SKM-1 (cell line): ENCODE results near the gene UBQLN3.

Experiments used
- DNase-seq: peaks from one replicate; lab custom pipeline; 2025; ENCODE audit not compliant: unreplicated experiment; lab: John Stamatoyannopoulos, UW

Gene UBQLN3

DNA sequence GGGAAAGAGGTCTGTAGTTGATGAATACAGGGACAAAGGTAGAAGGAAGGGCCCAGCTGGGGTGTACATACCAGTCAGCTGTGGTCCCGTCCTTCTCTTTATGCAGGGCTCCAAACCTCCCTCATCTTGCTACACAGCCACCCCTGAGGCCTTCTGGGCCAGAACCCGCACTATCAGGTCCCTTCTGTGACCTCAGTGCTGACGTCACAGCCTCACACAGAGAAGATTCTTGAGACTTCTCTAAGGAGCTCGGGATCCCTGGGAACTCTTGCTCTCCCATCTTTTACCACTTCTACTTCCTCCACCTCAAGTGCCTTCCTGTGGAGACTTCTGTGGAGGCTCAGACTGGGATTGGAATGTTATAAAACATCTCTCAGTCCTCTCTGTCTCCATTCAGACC, at the start of gene UBQLN3:
TSS of gene UBQLN3 (minus strand) at position 155 of the 400 bp plus-strand sequence. CDS start 399 bp downstream, outside the sequence.
- DNase-seq = no peak

DNA sequence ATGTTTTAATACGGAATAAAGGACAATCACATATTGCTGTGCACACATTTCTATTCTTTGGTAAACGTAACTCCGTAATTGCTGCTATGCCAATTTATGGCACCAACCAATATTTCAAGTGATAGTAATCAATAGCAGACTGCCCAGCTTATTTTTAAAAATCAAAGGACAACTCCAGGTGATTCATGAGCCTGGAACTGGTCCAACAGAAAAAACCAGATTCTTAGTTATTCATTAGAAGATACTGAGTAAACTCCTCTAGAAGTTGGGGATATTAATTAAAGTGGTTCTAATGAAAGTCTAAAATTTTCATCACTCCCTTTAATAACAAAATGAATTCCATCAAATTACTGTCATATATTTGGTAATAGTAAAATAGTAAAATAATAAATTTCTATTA, 48.0 kb upstream of the UBQLN3 start:
- DNase-seq = no peak

DNA sequence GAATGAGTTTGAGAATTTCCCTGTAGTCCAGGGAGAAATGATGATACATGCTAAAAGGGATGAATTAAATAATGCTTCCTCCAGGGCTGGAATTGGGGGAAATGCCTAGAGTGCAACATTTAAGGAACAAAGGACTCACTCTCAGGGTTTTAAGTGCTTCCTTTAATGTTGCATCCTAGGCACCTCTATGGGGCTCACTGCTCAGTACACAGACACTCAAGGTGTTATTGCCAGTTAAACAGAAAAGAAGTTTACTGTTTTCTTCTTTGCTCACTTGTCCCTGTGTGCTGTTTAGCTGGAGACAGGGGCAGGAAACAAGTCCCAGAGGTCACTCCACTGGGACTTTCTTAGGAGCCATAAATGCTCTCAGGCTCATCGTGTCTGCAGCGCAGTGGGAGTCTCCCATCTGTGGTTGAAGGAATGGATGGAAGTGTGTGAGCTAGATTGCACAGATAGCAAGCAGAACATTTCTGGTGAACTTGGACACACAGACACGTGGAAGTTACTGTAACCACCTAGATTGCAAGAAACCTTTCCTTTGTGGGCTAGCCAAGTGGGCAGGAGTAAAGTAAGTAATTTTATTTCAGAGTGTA, 46.9 kb upstream of the UBQLN3 start:
- no peak for DNase-seq

DNA sequence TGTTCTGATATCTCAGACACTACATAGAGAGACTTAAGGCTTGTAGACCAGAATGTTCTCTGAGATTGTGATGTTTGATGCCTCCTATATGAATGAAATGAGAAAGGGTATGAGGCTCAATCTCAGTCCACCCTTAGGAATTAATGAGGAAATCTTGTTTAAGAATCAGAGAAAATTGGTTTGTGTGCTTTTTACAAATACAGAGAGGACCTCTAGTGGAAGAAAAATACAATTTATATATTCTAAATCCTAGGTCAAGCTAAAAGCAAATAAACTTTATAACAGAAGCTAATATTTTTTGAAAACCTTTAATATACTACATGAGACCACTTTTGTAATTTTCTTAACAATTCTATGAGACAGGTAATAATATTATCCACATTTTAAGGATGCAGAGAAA, 43.6 kb upstream of the UBQLN3 start:
- no peak for DNase-seq

DNA sequence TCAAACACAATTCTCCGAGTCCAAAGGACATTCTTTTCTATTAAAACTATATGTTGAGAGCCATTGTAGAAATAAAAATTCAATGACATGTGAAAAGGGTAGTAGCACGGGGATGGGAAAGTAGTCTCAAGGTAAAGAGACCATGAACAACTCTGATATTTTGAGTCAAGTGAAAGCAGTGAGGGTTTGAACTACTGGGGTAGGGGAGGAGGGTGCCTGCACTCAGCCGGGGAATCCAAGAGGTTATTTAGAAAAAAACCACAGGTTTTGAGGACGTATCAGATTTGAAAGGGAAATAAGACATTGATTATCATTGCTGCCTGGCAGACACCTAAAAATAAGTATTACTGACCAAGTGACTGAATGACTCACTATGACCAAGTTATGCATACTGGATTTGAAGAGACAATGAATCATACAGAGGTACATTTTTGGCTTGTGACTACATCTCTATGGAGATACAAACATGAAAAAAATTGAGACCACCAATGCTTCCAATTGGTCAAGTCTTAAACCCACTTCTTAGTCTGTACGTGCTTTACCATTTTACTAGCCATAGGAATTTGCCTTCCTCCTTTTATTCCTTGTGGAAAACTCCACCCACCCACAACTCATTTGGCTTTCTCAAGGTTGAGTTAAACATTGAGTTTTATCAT, 40.8 kb upstream of the UBQLN3 start:
- DNase-seq = no peak

DNA sequence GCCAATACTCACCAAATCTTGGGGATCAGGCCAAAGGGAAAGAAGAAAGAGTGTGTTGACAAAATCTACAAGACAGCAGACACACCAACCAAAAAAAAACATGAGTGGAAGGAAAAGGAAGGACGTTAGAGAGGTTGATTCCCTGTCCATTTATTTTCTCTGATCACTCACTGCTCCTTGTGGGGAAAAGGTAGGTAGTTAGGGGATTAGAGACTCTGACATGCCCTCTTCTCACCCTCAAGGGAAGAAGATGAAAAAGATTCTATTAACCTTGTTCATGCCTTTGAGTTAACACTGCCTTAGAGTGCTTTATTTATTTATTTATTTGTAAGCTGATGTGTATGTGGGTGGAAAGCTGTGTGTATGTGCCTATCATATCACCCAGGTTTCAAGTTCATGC, 38.7 kb upstream of the UBQLN3 start, which contains the start of gene OR52H1:
TSS of gene OR52H1 (minus strand) at position 101 of the 400 bp plus-strand sequence. CDS start 3,035 bp downstream, outside the sequence.
- DNase-seq = no peak

DNA sequence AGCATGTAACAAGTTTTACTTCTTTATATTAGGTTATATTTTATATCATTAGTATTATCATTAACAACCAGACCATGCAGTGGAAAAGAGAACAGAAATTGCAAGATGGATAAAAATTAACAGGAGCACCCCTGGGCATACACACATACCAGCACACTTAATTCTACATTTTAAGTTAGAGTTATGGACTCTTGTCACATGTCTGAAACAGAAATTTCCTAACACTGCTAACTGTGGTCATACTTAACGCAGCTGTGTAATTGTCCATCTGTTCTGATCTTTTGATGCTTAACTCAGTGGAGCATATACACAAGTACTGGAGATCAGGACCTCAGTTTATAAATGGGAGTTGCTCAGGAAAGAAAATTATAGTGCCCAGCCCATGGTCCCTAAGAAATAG, 38.2 kb upstream of the UBQLN3 start:
- DNase-seq = no peak

DNA sequence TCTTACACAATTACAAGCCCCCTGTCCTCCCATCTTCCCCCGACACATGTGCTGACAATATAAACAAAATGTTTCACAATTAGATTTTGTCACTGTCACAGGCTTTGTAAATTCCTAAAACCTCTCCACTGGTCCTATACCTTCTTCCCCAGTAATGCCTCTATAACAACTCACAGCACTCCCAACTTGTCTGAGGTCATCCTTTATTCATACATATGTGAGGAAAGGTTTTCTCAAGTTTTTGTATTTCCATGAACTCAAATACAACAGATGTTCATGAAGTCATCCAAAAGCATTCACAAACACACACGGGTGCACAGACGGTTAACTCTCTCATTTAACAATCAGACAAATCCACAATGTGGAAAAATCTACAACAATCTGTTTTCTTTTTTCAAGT, 36.7 kb upstream of the UBQLN3 start:
- no peak for DNase-seq

DNA sequence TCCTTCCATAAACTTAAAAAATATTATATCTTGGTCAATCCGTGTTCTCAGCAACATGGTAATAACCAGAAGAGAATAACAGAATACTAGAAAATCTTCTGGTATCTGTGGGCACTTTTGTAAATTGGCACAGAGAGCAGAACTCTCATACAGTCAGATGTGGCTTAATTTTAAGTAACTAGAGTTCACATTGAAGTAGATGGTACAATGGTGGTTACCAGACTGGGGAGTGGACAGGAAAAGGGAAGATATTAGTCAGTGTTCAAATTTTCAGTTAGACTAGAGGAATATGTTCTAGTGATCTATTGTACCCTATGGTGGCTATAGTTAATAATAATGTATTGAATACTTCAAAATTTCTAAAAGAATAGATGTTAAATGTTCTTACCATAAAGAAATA, 31.7 kb upstream of the UBQLN3 start:
- DNase-seq = no peak

DNA sequence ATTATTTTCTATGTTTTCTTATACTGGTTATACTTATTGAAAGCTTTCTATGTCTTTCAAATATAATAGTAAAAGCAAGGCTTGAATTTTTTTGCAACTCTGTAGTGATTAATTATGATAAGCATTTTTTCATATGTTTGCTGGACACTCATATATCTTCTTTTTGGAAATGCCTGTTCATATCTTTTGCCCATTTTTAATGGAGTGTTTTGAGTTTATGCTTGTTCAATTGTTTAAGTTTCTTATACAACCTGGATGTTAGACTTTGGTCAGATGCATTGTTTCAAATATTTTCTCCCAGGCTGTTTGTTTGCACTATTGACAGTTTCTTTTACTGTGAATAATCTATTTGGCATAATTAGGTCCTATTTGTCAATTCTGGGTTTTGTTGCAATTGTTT, 26.7 kb upstream of the UBQLN3 start:
- no peak for DNase-seq

DNA sequence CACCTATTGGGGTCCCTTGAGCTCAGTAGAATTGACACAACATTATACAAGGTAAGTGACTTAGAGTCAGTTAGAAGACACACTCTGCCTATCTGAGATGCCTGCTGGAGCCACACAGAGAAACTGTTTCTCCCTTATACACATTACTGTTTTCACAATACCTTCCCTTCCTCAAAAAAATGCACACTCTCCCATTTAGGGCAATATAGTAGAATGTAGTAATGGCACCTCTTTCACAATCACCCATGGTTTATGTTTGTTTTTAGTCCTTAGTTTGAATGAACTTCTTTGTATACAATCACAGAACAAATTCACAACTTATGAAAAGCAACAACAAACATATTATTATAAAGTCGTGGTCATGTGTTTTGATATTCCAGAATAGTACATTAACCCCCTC, 24.3 kb upstream of the UBQLN3 start:
- DNase-seq = peak; percentile 24

DNA sequence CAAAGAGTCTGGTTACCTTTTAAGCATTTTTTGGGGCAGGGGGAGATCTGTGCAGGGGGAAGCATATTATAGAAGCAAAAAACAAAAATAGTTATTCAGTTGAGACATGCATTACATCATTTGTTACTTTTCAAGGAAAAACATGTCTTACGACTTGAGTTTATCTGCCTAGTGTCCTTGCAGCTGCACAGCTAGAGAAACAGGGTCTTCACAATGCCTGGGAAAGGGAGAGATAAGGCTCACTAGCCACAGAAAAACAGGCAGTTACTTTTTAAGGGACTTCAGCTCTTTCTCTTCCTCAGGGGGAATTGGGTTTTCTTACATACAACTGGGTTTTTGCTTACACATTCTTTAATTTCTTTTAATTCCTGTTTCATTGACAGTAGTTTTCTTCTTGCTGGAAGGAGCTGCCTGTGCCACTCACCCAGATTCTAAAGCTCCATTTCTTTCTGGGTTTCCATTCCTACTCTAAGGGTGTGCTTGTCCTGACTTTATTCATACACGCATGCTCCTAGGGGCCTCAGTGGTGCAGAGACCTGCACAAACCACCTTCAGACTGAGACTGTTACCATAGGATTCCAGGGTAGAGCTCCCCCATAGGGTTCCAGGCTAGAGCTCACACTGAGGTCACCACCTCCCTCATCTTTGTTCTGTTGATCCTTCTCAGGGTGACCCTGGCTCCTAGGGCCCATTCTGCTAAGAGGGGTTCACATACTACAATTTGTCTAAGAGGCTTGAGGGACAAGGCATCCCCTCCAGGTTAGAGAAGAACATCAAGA, 21.5 kb upstream of the UBQLN3 start:
- no peak for DNase-seq

DNA sequence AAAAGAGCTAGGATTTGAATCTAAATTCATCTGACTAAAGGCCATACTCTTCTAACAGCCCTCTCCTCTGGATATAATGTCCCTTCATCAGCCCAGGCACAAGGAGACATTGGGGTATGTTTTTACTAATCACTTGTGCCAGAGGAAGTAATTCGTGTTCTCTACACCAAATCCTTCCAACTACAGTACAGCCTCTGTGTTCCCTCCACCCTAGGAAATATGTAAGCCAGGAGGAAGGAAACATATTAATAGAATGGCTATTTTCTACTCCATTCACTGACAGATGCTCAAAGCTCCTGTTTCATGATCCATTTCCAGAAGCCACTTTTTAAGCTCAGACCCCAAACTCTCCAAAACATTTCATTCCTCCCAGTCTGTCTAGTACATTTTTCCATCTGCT, 18.7 kb upstream of the UBQLN3 start:
- no peak for DNase-seq

DNA sequence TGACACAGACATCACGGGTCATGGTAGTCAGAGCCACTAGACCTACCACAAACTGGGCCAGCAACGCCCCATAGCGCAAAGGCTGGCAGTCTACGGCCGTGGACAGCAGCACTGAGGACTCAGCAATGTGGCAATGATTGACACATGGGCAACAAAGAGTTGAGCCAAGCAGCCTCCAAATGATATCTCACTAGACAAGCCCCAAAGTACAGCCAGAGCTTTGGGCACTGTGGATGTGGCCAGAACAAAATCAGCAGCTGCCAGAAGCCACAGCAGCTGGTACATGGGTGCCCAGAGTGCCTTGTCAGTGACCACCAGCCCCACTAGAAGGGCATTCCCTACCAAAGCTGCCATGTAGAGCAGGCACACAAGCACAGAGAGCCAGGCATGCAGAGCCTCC, 18.0 kb upstream of the UBQLN3 start:
- no peak for DNase-seq

DNA sequence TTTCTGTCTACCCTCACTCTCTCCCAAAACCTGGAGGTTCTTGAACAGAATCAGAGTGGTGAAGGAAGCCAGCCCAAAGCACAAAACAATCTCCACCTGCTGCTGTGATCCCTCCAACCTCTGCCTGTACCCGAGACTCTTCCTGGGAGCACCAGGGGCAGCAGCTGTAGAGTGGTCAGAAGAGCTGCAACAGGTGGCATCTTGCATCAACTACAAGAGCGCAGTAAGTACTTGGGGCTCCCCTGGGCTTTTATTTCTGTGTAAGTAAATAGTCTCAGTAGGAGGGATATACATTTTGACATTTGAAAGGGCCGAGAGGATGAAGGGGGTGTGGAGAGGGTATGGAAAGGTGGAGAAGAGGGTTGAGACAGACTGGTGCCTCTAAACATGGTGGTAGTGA, 15.0 kb upstream of the UBQLN3 start:
- DNase-seq = no peak

DNA sequence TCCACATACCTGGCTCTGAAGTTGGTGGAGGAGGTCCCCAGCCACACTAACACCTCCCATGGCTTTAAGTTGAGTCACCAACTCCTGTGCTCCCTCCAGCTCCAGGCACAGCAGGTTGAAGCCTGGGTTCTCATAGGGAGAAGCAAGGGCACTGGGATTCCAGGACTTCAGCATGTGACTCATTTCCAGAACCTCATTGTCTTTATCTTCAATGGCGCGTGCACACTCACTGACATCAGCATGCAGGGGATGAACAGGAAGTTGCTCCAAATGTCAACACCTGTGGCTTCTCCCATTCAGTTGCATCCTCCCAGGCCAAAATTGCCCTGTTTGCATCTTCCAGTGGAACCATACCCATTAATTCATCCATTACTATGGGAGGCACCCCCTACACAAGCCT, 12.6 kb upstream of the UBQLN3 start:
- no peak for DNase-seq

DNA sequence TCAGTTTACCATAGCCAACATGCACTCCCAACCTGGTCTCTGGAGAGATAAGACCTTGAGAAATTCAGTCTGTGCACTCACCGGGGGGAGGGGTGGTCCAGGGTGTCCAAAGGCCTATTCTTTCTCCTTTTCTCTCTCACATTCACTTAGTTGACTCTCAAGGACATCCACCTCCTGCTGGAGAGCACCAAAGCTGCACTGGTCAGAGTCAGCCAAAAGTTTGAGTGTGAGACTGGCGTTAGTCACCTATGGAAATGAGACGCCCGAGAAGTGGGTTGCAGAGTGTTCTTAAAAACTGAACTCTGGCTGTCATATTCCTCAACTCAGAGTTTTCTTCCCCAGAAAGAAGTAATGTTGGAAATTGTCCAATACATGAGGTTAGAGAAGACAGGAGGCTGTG, 11.8 kb upstream of the UBQLN3 start:
- no peak for DNase-seq

DNA sequence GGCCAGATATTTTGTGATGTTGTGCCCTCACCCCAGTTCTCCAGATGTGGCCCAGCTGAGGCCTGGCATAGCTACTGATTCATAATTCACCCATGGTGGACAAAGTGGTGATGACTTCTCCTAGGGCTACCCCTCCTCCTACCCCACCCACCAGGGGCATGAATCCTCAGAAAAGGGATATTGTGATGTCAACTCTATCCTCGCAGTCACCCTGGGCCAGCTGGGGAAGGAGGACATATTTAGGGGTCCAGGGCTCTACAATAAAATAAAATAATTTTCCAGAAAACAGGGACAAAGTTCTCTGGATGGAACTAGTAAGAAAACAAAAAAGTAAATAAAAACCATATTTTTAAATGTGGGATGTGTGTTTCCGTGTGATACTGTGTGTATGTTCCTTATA, 6.8 kb upstream of the UBQLN3 start, which contains the start of gene UBQLNL:
TSS of gene UBQLNL (minus strand) at position 101 of the 400 bp plus-strand sequence. CDS start 258 bp downstream, outside the sequence.
- no peak for DNase-seq

DNA sequence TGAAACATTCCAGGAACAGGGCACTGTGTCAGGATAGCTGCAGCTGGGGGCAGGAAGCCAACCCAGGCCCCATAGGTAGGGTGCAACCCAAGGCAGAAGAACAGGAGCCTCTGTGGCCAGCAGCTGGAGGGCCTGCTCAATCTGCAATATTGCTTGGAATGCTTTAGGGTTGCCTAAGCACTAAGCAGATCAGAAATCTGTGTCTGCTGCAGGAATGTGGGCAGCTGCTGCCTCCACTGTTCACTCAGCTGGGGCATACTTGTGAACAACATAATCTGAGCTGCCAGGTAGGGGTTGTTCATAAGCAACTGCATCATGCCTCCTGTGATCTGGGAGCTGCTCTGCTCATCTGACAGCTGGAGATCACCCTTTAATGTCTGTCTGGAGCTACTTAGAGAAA, 5.1 kb upstream of the UBQLN3 start:
- no peak for DNase-seq

DNA sequence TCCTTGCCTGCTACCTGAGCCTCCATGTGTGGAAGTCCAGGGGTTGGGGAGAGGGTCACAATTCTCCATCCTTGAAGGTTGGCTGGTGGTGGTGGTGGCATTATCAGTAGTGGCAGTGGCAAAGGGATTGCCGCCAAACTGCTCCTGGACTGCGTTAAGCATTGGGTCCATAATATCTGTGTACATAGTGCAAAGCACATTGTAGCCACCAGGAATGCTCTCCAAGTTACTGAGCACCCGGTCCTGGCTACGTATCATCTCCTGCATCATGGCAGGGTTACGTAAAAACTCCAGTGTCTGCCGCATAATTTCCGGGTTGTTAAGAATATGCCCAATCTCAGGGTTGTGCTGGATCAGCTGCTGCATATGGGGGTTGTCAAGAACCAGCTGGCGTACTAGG, 1.2 kb downstream of the UBQLN3 start:
- no peak for DNase-seq

DNA sequence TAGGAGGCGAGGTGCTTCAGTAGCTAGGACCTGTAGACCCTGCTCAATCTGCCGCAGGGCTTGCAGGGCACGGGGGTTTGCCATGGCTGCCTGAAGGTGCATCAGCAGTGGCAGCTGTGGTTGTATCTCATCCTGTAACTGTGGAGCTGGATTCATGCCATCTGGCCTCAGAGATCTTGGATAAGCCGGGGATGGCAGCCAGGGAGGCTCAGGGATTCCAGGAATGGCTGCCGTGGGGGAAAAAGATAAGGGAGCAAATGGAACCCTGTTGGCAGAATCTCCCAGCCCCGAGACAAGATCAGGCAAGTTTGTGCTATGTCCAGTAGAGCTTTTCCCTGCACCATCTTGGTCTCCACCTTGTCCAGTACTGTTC, 1.8 kb downstream of the UBQLN3 start:
- no peak for DNase-seq
